Endometrium (tissue), 2 donors: ENCODE results near the gene CDX2.

Source experiments
- FAIRE-seq: peaks from 2 replicates; lab custom pipeline; 2012; peaks lifted over from hg19 to GRCh38; lab: Jason Lieb, UNC
- donor health status: control.
- donor health status: control.

Gene CDX2

GRCh38 chr13:27978301-27978968, 9.3 kb upstream of the CDX2 start:
- no peak for FAIRE-seq

- FAIRE-seq: no peak
Measured at GRCh38 chr13:27977476-27978300, 8.6 kb upstream of the CDX2 start.

GRCh38 chr13:27976362-27977091, 7.4 kb upstream of the CDX2 start:
- FAIRE-seq: no peak

- FAIRE-seq: no peak
Measured at GRCh38 chr13:27975564-27976361, 6.6 kb upstream of the CDX2 start.

GRCh38 chr13:27973961-27974662, 5.0 kb upstream of the CDX2 start:
- no peak for FAIRE-seq

GRCh38 chr13:27973291-27973690, 4.2 kb upstream of the CDX2 start:
- FAIRE-seq: no peak

- FAIRE-seq: no peak
Measured at GRCh38 chr13:27972478-27972820, 3.3 kb upstream of the CDX2 start.

- FAIRE-seq: no peak
Measured at GRCh38 chr13:27971776-27972477, 2.8 kb upstream of the CDX2 start.

GRCh38 chr13:27971236-27971645, 2.1 kb upstream of the CDX2 start:
- FAIRE-seq: no peak

GRCh38 chr13:27970382-27971235, 1.5 kb upstream of the CDX2 start:
- FAIRE-seq: no peak

GRCh38 chr13:27969866-27970229, 733 bp upstream of the CDX2 start:
- no peak for FAIRE-seq

- no peak for FAIRE-seq
Measured at GRCh38 chr13:27968316-27969081, 616 bp downstream of the CDX2 start.

GRCh38 chr13:27967736-27968315, 1.3 kb downstream of the CDX2 start:
- FAIRE-seq: no peak

- no peak for FAIRE-seq
Measured at GRCh38 chr13:27967203-27967735, 1.8 kb downstream of the CDX2 start.

GRCh38 chr13:27966641-27967202, 2.4 kb downstream of the CDX2 start:
- FAIRE-seq: no peak

GRCh38 chr13:27965740-27966640, 3.1 kb downstream of the CDX2 start:
- FAIRE-seq: no peak

- FAIRE-seq: no peak
Measured at GRCh38 chr13:27965343-27965739, 3.8 kb downstream of the CDX2 start.
